Gastroesophageal sphincter (tissue), 4 donors: ENCODE measurements around the gene NFE2. TPM values are rescaled to one million over a fixed set of nuclear protein-coding genes. Genes with fewer than 3 reads are reported as not detected.
"Not testable (repeated sequence)": the region's sequence is repeated elsewhere in the genome, so short reads cannot be mapped to it uniquely, and the experiment has no call there.

ENCODE experiments used
- ATAC-seq: fragments of 150-250 bp; one replicate; pipeline ENCODE4 v1.9.1; 2016; ENCODE audit warnings: mild to moderate bottlenecking, moderate library complexity
- H3K27ac ChIP-seq, 4 donors: fragments of 200-600 bp; sonication (generic) in 3 of 4; 1 replicate in 3 of 4; 2 replicates in 1 of 4; pipeline ENCODE4 v1.5.1; 2016 to 2019
- H3K27me3 ChIP-seq: fragments of 200-600 bp; sonication (generic); one replicate; pipeline ENCODE4 v1.5.1; 2019
- H3K36me3 ChIP-seq, 2 donors: fragments of 200-600 bp; sonication (generic); one replicate each; pipeline ENCODE4 v1.5.1; 2019; ENCODE audit warnings: control low read depth in 1 of 2
- H3K4me1 ChIP-seq, 3 donors: fragments of 200-600 bp; sonication (generic); 1 replicate in 2 of 3; 2 replicates in 1 of 3; pipeline ENCODE4 v1.5.1; 2016 to 2019; ENCODE audit warnings: control low read depth in 2 of 3
- H3K4me3 ChIP-seq, 2 donors: fragments of 200-600 bp; sonication (generic); one replicate each; pipeline ENCODE4 v1.5.1; 2019; ENCODE audit warnings: mild to moderate bottlenecking in 1 of 2, moderate library complexity in 1 of 2
- H3K9me3 ChIP-seq, 3 donors: fragments of 200-600 bp; sonication (generic); one replicate each; pipeline ENCODE4 v1.5.1; 2017 to 2019; ENCODE audit warnings: control low read depth in 2 of 3
- EP300 ChIP-seq: sonication (generic); formaldehyde crosslinking; IDR thresholded peaks from one replicate; pipeline ENCODE4 v1.6.1; 2017; ENCODE audit warnings: antibody characterized with exemption, mild to moderate bottlenecking
- POLR2A ChIP-seq, 2 donors: fragments of 450-650 bp; IDR thresholded peaks; one replicate each; pipeline ENCODE4 v1.6.1; 2017; ENCODE audit warnings: antibody characterized with exemption in 2 of 2, mild to moderate bottlenecking in 2 of 2, moderate library complexity in 1 of 2
- POLR2AphosphoS5 ChIP-seq: sonication (generic); formaldehyde crosslinking; IDR thresholded peaks from one replicate; pipeline ENCODE4 v1.6.1; 2017; ENCODE audit warnings: antibody characterized with exemption
- WGBS, 2 donors: methylation state at CpG; one replicate each; pipeline ENCODE4 v1.1.5; 2018; ENCODE audit warnings: low coverage in 1 of 2; 5-methylcytosine and 5-hydroxymethylcytosine counted together
- total RNA-seq, 4 donors: library from RNA; depleted of rRNA; stranded (reverse); fragments of >200 nt; gene quantifications; one replicate each; pipeline ENCODE4 v1.1.0, GENCODE V29; 2016
- TF ChIP-seq, protein P1 (sequence below), 4 experiments: fragments of 200-600 bp in 2 of 4; fragments of 450-650 bp in 2 of 4; sonication (generic) in 1 of 4; IDR thresholded peaks; one replicate each; pipeline ENCODE4 v1.5.1; 2017 to 2019; ENCODE audit warnings: antibody characterized with exemption in 4 of 4, mild to moderate bottlenecking in 2 of 4, moderate library complexity in 2 of 4

The NFE2 gene
- total RNA-seq, 4 donors from 2014 or later: 0.37 to 1.6 (median 0.77) TPM; not detected in 1

DNA sequence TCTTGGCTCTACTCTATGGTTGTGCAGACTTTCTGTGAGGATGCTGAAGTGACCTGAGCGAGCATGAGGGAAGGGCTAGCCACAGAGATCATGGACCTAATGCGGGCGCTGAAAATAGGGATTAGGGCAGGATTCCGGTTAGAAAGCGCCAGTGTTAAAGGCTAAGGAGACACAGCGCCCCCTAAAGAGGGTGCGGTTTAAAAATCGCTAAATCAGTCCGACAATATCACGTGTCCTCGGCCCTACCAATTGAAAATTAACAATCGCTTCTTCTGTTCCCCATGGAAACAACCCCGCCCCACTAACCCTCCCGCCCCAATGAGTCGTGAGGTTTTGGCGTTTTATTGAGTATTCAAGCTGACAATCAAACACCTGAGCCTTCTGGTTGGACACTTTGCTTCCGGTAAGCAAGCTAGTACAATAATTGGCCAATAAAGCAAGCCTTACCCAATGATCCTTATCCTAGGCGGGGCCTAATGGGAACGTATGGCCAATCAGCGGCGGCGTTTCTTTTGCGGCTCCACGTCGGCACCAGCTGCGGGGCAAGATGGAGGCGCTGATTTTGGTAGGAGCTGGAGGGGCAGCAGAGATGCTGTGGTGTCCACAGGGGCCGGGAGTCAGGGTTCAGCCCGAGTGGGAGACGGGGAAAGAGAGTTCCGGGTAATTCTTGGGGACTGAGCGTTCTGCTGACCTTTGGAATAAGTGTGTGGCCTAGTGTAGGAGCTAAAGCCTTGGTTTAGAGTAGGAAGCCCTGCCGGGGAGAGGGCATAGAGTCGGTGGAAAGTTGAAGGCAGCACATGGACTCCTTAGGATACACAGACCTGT is 24.0 kb upstream of the NFE2 start, which contains the start of gene COPZ1:
TSS of gene COPZ1 (plus strand) at position 515 of the 825 bp plus-strand sequence. CDS start at position 548, 33 bp downstream.
- ATAC-seq: peak; percentile 99
- WGBS, 2 donors: 0% methylated on average over 10 to 17 of the region's 34 CpGs
- TF ChIP-seq POLR2A (IDR thresholded peaks at IDR 0.05) (peak; percentile 46 to 62), POLR2AphosphoS5 (peak; percentile 66), EP300 (no peak)
- TF ChIP-seq, protein P1, sequence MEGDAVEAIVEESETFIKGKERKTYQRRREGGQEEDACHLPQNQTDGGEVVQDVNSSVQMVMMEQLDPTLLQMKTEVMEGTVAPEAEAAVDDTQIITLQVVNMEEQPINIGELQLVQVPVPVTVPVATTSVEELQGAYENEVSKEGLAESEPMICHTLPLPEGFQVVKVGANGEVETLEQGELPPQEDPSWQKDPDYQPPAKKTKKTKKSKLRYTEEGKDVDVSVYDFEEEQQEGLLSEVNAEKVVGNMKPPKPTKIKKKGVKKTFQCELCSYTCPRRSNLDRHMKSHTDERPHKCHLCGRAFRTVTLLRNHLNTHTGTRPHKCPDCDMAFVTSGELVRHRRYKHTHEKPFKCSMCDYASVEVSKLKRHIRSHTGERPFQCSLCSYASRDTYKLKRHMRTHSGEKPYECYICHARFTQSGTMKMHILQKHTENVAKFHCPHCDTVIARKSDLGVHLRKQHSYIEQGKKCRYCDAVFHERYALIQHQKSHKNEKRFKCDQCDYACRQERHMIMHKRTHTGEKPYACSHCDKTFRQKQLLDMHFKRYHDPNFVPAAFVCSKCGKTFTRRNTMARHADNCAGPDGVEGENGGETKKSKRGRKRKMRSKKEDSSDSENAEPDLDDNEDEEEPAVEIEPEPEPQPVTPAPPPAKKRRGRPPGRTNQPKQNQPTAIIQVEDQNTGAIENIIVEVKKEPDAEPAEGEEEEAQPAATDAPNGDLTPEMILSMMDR (IDR thresholded peaks at IDR 0.05): peak; percentile 51 to 76 (median 71)

DNA sequence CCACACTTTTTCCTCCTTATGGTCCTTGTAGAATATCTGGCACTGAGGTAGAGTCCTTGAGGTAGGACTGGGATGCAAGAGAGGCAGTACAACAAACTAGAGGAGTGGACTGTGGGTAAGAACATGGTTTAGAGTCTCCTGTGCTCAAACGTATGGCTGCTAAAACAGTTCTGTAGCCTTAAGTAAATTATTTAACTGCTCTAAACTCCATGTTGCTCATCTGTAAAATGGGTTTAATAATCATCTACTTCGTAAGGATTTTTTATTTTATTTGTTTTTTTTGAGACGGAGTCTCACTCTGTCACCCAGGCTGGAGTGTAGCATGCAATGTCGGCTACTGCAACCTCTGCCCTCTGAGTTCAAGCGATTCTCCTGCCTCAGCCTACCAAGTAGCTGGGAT is 20.5 kb upstream of the NFE2 start:
- ATAC-seq: no peak
- Histone ChIP-seq H3K4me1 (peaks cover 0 to 17% (median 8%) of the 10 kb centered on the region in 3 donors), H3K36me3 (no peaks in the 10 kb centered on the region), H3K27me3 (no peaks in the 10 kb centered on the region), H3K27ac (no peak overlapping the region), H3K4me3 (no peak overlapping the region), H3K9me3 (no peaks in the 10 kb centered on the region)
- WGBS, 2 donors: 73 to 82% methylated on average over 4 to 5 of the region's 5 CpGs
- TF ChIP-seq POLR2AphosphoS5 (no peak), POLR2A (IDR thresholded peaks at IDR 0.05) (no peak), EP300 (no peak)
- TF ChIP-seq, protein P1 (IDR thresholded peaks at IDR 0.05): no peak

More for the DNA sequence above, 24.0 kb upstream of the NFE2 start, which contains the start of gene COPZ1:
- Histone ChIP-seq H3K27ac (peak within 1 kb of the TSS; percentile 77 to 93 (median 90)), H3K36me3 (peaks cover 0 to 8% of the 10 kb centered on the region in 2 donors), H3K4me3 (peak within 1 kb of the TSS; percentile 67 to 99), H3K9me3 (no peaks in the 10 kb centered on the region), H3K27me3 (no peaks in the 10 kb centered on the region), H3K4me1 (peaks cover 0 to 52% (median 25%) of the 10 kb centered on the region in 3 donors)

DNA sequence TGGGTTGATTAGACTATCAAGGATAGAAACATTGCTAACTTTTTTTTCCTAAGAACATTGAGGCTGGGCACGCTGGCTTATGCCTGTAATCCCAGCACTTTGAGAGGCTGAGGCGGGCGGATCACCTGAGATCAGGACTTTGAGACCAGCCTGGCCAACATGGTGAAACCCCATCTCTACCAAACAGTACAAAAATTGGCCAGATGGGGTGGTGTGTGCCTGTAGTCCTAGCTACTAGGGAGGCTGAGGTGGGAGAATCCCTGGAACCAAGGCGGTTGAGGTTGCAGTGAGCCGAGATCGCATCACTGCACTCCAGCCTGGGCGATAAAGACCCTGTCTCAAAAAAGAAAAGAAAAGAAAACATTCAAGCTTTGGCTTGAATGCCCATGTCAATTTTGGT is 11.5 kb upstream of the NFE2 start:
- H3K9me3 ChIP-seq, H3K27ac ChIP-seq, ATAC-seq, H3K4me1 ChIP-seq, H3K4me3 ChIP-seq, H3K36me3 ChIP-seq: not testable (repeated sequence)
- 86 to 95% methylated on average over 3 to 7 of the region's 7 CpGs for WGBS, 2 donors
- peaks cover 13% of the 10 kb centered on the region for H3K27me3 ChIP-seq

DNA sequence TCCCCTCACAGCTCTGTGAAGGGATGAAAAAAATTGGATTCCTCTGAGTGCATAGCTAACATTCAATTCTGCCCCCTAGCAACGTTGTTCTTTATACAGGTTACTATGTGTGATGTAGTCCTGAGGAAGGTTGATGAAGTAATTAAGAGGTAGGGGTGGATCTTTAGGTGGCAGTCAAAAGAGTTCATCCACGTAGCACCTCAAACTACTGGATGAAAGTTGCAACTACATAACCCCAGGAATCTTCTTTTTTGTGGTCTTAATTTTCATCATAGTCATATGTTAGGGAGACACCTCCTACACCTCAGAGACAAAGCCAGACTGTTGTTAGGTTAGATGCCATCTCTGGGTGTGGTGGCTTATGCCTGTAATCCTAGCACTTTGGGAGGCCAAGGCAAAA is 10.2 kb upstream of the NFE2 start:
- H3K27ac ChIP-seq: no peak overlapping the region
- H3K4me3 ChIP-seq: no peak overlapping the region
- H3K27me3 ChIP-seq: peaks cover 17% of the 10 kb centered on the region
- 50% methylated on average over 2 of the region's 2 CpGs; no CpG with 5 or more reads in 1 of the 2 donors for WGBS, 2 donors
- no peaks in the 10 kb centered on the region for H3K9me3 ChIP-seq
- H3K4me1 ChIP-seq: peaks cover 0 to 6% (median 0%) of the 10 kb centered on the region in 3 donors
- ATAC-seq: no peak
- TF ChIP-seq EP300: no peak
- TF ChIP-seq, protein P1 (IDR thresholded peaks at IDR 0.05): no peak
- no peak for TF ChIP-seq POLR2A (IDR thresholded peaks at IDR 0.05)
- TF ChIP-seq POLR2AphosphoS5: no peak
- no peaks in the 10 kb centered on the region for H3K36me3 ChIP-seq

DNA sequence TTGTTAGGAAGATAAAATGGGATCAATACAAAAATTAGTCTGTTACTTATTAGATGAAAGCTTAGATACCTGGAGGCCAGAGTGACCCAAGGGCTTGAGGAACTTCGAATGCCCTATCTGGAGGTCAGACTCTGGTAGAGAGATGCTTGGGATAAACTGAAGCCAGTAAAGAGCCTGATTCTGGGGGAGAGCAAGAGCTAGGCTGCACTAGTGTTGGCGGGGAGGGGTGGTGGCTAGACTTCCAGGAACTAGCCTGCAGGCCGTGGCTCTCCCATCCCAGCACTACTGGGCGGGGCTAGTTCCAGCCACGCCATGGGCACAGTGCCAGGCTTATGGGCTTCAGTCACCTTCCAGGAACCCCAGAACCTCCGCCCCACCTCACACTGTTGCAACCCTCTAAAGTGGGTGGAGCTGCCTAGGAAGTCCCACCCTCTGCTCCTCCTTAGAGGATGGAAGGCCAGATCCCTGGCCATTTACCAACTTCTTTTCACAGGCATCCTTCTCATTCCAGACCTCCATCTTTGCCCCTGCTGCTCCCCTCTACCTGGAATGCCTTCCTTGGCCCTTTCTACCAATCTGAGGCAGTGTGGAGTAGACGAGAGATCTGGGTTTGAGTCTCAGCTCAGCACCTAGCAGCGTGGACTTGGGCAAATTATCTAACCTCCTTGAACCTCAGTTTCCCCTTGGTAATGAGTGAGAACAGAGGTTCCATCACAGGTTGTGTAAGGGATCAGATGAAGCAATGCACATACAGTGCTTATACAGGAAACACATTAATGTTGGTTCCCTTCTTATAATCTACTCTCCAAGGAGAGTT is 6.3 kb upstream of the NFE2 start:
- TF ChIP-seq, protein P1 (IDR thresholded peaks at IDR 0.05): no peak
- TF ChIP-seq EP300: no peak
- TF ChIP-seq POLR2A (IDR thresholded peaks at IDR 0.05): no peak
- no peak for TF ChIP-seq POLR2AphosphoS5
- Histone ChIP-seq H3K4me3 (no peak overlapping the region), H3K36me3 (no peaks in the 10 kb centered on the region), H3K27ac (no peak overlapping the region), H3K4me1 (peaks cover 0 to 6% (median 5%) of the 10 kb centered on the region in 3 donors), H3K27me3 (peaks cover 37% of the 10 kb centered on the region), H3K9me3 (no peaks in the 10 kb centered on the region)
- ATAC-seq: peak; percentile 74
- 61 to 80% methylated on average over 1 to 7 of the region's 8 CpGs for WGBS, 2 donors
